Embryonic facial prominence (tissue), 1 donor: ENCODE data around the gene BRAP.
"Not testable (repeated sequence)": the region's sequence is repeated elsewhere in the genome, so short reads cannot be mapped to it uniquely, and the experiment has no call there.

Source experiments
- DNase-seq: peaks from one replicate; pipeline ENCODE4 v3.0.0-alpha.2; 2016; ENCODE audit errors: extremely low spot score

BRAP gene

DNA sequence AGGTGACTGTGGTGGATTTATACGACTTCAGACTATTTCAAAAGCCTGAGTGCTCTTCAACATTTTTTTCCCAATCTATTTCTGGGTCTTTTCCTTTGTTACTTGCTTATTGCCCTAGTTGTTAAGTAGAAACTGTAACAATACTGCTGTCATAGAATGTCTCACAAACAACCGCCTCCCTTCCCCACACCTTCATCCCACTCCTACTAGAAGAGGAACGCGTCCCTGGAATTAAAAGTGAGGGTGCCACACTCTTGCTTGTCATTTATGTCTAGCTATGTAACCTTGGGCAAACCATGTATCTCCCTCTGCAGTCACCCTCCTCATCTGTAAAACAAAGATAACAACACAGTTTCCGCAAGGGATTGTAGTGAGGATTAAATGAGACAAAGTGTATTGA is 8.6 kb downstream of the BRAP start:
- no peak for DNase-seq

DNA sequence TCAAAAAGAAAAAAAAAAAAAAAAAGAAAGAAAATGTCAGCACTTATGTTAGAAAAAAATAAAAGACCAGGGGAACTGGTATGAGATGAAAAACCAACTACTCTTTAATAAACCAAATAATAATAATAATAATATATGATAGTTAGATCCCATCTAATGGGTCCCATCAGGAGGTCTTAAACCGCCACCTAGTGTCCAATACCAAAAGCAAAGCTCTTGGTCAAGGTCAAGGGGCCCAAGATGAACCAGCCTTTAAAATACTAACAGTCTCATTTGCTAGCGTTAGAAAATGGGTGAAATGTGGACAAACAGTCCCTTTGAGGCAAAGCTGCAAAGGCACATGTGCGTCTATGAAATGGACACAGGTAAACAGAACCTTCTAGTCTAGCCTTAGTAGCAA is 12.3 kb downstream of the BRAP start:
- no peak for DNase-seq

DNA sequence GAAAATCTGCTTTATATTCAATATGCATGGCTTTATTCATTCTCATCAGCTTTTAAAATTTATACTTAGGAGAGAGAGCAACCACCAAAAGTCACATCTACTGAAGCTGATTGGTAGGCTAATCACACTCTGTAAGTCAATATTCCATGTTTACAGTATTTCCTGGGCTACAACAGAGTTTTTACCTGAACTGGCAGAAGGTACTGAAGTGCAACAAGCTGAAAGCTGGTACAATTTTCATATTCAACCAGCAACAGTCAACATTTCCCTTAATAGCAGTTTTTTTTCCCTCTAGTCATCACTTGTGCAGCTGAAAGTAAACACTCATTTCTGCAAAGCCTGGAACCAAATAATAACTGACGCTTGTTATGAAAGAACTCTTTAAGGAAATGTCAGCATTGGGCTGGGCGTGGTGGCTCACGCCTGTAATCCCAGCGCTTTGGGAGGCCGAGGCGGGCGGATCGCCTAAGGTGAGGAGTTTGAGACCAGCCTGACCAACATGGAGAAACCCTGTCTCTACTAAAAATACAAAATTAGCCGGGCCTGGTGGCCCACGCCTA is 12.9 kb downstream of the BRAP start:
- no peak for DNase-seq

GRCh38 chr12:111664961-111665865 is 20.5 kb downstream of the BRAP start:
- DNase-seq: no peak

DNA sequence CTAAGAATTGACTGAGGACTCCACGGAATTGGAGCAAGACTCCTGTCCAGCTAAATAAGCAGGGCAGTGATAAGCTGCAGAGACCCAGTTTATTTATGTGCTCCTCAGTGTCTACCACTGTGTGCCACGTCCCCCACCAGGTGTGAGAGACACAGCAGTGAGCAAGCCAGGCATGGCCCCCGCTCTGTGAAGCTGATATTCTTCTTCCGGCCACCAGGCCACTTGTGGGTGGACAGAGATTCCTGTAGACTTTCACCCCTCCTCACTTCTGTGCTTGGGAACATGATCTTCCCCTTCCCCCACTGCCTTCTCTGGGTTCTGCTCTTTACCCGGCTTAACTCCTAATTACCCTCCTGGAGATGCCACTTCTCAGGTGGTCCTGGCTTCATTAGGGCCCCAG is 21.3 kb downstream of the BRAP start:
- no peak for DNase-seq

- no peak for DNase-seq
Observed at GRCh38 chr12:111656016-111656415, 29.7 kb downstream of the BRAP start.

- no peak for DNase-seq
Observed at GRCh38 chr12:111655356-111655755, 30.4 kb downstream of the BRAP start.

- DNase-seq: no peak
Observed at GRCh38 chr12:111653596-111653995, 32.2 kb downstream of the BRAP start.

- DNase-seq: not testable (repeated sequence)
Observed at GRCh38 chr12:111652530-111652929, 33.2 kb downstream of the BRAP start.

GRCh38 chr12:111650912-111651311 is 34.8 kb downstream of the BRAP start:
- DNase-seq: no peak

DNA sequence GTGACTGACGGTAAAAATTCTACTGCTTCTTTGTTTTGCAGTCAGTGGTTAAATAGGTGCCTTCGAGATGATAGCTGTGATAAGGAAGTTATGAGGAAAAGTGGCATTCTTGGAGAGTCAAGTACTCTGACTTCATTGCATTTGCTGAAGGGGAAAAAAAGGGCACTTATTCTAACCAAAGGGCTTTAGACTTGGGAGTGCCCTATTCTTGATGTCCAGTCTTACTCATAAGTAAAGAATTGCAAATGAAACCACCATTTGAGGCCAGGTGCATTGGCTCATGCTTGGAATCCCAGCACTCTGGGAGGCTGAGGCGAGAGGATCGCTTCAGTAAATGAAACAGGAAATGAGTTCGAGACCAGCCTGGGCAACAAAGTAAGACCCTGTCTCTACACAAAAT is 40.3 kb downstream of the BRAP start:
- no peak for DNase-seq

- no peak for DNase-seq
Observed at GRCh38 chr12:111643427-111643826, 42.3 kb downstream of the BRAP start.

GRCh38 chr12:111642681-111643426 is 42.9 kb downstream of the BRAP start:
- DNase-seq: no peak

GRCh38 chr12:111640506-111640905 is 45.2 kb downstream of the BRAP start:
- no peak for DNase-seq

GRCh38 chr12:111638556-111638955 is 47.2 kb downstream of the BRAP start:
- no peak for DNase-seq

DNA sequence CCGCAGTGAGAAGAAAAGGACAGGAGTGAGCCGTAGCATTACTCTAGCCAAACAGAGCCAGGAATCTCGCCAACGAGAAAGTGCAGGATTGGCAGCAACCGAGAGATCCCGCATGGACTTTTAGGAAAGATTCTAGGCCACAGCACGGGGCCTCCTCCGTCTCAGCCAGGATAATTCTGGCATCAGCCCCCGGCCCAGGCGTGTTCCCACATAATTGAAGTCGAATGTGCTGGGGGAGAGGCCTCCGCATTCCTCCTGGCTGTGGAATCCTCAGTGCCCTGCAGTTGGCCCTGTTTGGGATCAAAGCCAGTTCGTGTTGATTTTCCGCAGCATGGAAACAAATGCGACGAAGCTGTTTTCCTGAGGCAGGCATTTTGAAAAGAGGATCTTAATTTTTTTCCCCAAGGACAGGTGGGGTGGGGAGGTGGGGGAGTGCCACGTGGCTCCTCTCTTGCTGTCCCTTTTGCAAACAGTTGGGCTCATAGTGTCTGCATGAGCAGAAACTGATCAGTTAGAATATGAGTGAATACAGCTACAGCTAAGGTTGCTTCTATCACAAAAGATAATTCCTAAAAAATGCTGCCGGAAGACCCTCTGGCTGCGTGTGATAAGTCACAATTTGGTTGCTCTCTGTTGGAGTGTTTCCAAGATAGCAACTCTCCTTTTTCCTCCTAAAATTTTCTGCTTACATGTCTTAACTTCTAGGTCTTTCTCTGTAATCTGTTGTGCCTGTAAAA is 49.4 kb downstream of the BRAP start:
- DNase-seq: peak; percentile 90

DNA sequence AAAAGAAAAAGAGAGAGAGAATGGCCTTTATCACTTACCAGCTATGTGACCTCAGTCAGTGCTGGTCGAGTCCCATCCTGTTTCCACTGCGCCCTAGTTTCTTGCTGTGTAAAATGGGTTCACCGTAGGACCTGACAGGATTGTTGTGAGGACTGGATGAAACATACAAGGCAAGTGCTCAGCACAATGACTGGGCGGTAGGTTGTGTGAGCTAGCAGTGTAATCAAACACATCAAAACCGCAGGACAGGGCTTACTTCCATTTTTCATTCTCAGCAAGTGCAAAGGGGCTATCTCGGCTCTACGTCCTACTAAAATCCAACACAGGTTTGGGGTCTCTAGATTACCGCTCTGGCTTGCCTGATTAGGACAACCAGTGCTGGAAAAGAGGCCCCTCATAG is 50.2 kb downstream of the BRAP start:
- no peak for DNase-seq

GRCh38 chr12:111628505-111629260 is 57.1 kb downstream of the BRAP start:
- DNase-seq: no peak

- no peak for DNase-seq
Observed at GRCh38 chr12:111626230-111626629, 59.5 kb downstream of the BRAP start.

DNA sequence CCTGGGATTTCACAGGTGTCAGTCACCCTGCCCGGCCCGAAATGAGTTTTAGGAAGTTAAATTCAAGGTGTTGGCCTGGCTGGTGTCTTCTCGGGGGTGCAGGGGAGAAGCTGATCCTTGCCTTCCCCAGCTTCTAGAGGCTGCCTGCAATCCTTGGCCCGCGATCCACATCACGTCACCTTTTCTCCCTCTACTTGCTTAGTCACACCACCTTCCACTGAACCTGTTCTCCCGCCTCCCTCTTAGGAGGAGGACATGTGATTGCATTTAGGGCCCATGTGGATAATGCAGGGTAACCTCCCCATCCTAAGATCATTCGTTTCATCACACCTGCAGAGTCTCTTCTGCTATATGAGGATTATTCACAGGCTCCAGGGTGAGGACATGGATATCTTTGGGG is 61.2 kb downstream of the BRAP start:
- no peak for DNase-seq

DNA sequence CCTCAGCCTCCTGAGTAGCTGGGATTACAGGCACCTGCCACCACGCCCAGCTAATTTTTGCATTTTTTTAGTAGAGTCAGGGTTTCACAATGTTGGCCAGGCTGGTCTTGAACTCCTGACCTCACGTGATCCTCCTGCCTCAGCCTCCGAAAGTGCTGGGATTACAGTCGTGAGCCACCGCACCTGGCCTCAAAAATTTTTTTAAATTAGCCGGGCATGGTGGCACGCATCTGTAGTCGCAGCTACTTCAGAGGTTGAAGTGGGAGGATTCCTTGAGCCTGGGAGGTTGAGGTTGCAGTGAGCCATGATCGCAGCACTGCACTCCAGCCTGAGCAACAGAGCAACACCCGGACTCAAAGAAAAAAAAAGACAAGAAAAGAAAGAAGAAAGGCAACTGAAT is 67.9 kb downstream of the BRAP start:
- not testable (repeated sequence) for DNase-seq
